Suprapubic skin (tissue), 3 donors: ENCODE data around the gene MICAL2.

Source experiments
- POLR2A ChIP-seq, 2 donors: fragments of 450-650 bp; IDR thresholded peaks; one replicate each; pipeline ENCODE4 v1.6.1; 2017; ENCODE audit warnings: antibody characterized with exemption in 2 of 2, mild to moderate bottlenecking in 2 of 2, moderate library complexity in 2 of 2
- TF ChIP-seq, protein P1 (sequence below), 2 donors: fragments of 200-600 bp in 1 of 2; fragments of 450-650 bp in 1 of 2; sonication (generic) in 1 of 2; IDR thresholded peaks; one replicate each; pipeline ENCODE4 v1.5.1; 2016 to 2019; ENCODE audit warnings: antibody characterized with exemption in 2 of 2, mild to moderate bottlenecking in 1 of 2, moderate library complexity in 1 of 2

DNA sequence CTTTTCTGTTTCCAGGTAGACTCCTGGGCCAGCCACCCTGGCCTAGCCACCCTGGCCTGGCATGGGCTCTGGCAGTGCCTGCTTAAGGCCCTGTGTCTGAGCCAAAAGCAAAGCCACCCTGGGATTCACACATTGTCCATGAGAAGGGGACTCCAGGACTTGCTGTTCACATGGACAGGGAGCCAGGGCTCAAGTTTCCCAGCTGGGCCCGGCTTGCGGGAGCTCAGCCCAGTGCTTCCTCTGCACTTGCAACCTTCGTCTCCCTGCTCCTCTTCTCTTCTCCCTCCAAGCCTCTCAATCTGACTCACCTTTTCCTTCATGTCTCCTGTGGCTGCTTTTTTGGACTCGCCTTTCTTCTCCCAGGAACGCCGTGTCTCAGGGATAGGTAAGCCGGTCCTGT lies 130.3 kb downstream of the MICAL2 start:
- TF ChIP-seq, protein P1, sequence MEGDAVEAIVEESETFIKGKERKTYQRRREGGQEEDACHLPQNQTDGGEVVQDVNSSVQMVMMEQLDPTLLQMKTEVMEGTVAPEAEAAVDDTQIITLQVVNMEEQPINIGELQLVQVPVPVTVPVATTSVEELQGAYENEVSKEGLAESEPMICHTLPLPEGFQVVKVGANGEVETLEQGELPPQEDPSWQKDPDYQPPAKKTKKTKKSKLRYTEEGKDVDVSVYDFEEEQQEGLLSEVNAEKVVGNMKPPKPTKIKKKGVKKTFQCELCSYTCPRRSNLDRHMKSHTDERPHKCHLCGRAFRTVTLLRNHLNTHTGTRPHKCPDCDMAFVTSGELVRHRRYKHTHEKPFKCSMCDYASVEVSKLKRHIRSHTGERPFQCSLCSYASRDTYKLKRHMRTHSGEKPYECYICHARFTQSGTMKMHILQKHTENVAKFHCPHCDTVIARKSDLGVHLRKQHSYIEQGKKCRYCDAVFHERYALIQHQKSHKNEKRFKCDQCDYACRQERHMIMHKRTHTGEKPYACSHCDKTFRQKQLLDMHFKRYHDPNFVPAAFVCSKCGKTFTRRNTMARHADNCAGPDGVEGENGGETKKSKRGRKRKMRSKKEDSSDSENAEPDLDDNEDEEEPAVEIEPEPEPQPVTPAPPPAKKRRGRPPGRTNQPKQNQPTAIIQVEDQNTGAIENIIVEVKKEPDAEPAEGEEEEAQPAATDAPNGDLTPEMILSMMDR (IDR thresholded peaks at IDR 0.05), result no peak
- no peak for TF ChIP-seq POLR2A (IDR thresholded peaks at IDR 0.05)
